ENCODE results near the gene AGTRAP.

The AGTRAP gene

DNA sequence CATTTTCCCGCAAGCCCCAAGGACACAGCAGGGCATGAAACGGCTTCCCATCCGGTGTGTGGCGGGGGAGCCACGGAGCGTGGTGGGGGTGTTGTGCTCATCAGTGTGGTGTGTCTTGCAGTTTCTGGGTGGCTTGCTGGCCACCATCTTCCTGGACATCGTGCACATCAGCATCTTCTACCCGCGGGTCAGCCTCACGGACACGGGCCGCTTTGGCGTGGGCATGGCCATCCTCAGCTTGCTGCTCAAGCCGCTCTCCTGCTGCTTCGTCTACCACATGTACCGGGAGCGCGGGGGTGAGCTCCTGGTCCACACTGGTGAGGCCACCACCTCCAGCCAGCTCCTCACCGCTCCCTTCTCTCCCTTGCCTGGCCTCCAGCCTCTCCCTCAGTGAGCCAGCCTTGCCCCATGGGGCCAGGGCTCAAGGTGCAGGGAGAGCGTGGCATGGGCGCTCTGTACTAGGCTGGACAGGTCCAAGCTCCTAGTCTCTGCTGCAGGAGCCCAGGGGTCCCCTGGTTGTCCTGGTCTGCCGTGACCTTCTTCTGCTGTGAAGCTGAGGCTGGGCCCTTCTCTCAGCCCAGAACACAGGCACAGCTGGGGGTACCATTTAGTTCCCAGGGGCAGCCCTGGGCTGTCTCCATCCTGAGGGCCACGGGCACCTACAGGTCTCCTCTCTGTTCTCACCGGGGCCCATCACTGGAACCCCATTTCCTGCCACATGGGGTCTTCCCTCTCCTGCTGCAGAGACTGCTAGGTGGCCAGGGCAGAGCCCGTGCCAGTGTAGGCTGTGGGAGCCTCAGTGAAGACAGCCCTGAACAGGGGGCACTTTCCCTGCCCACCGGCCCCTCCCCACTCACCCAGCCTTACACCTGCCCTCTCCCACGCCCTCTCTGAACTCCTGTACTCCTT lies 12.6 kb downstream of the AGTRAP start:
- H3K4me3 ChIP-seq (ENCODE audit: control insufficient read depth, low read depth, low read length) = no peak overlapping the region
- TF ChIP-seq, protein P1, sequence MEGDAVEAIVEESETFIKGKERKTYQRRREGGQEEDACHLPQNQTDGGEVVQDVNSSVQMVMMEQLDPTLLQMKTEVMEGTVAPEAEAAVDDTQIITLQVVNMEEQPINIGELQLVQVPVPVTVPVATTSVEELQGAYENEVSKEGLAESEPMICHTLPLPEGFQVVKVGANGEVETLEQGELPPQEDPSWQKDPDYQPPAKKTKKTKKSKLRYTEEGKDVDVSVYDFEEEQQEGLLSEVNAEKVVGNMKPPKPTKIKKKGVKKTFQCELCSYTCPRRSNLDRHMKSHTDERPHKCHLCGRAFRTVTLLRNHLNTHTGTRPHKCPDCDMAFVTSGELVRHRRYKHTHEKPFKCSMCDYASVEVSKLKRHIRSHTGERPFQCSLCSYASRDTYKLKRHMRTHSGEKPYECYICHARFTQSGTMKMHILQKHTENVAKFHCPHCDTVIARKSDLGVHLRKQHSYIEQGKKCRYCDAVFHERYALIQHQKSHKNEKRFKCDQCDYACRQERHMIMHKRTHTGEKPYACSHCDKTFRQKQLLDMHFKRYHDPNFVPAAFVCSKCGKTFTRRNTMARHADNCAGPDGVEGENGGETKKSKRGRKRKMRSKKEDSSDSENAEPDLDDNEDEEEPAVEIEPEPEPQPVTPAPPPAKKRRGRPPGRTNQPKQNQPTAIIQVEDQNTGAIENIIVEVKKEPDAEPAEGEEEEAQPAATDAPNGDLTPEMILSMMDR (IDR thresholded peaks at IDR 0.05; ENCODE audit: control insufficient read depth, insufficient read depth, low read depth, low read length, missing control alignments) = no peak
- DNase-seq (ENCODE audit: low read depth) = no peak

DNA sequence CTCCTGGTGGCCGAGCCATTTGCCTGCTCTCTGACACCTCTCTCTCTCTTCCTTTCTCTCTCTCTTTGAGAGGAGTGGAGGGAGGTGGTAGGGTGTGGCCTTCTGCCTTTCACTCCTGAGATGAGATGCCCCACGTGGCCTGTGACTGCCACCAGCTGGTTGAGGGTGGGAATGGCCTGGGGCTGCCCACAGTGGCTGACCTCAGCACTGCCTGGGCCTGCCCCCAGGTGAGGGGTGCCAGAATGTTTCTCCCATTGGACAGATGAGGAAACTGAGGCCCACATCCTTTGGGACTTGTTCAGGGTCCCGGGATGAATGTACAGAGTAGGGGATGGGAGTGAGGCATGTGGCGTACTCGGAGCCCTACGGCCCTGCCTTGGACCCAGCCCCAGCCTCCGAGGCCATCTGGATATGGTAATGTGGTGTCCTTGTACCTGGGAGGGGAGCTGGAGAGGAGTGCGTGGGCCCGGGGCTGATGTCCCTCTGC lies 13.3 kb downstream of the AGTRAP start:
- no peak for DNase-seq (ENCODE audit: low read depth)
- TF ChIP-seq, protein P1 (IDR thresholded peaks at IDR 0.05; ENCODE audit: control insufficient read depth, insufficient read depth, low read depth, low read length, missing control alignments) = peak; percentile 54

DNA sequence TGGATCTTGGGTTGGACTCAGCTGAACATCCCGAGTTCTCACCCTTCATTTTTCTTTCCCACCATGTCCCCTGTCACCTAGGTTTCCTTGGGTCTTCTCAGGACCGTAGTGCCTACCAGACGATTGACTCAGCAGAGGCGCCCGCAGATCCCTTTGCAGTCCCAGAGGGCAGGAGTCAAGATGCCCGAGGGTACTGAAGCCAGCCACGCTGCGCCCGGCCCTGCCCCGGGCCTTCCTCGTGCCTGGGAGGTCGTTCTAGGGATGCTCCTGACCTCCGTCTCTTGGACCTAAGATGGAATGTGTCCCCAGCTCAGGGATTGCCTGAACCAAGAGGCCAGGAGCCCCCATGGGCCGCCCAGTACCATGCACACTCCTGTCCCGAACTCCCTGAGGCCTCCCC lies 14.1 kb downstream of the AGTRAP start:
- no peak for DNase-seq (ENCODE audit: low read depth)
- no peak overlapping the region for H3K4me3 ChIP-seq (ENCODE audit: control insufficient read depth, low read depth, low read length)
- TF ChIP-seq, protein P1 (IDR thresholded peaks at IDR 0.05; ENCODE audit: control insufficient read depth, insufficient read depth, low read depth, low read length, missing control alignments) = no peak

More for the DNA sequence above, 13.3 kb downstream of the AGTRAP start:
- no peak overlapping the region for H3K4me3 ChIP-seq (ENCODE audit: control insufficient read depth, low read depth, low read length)

DNA sequence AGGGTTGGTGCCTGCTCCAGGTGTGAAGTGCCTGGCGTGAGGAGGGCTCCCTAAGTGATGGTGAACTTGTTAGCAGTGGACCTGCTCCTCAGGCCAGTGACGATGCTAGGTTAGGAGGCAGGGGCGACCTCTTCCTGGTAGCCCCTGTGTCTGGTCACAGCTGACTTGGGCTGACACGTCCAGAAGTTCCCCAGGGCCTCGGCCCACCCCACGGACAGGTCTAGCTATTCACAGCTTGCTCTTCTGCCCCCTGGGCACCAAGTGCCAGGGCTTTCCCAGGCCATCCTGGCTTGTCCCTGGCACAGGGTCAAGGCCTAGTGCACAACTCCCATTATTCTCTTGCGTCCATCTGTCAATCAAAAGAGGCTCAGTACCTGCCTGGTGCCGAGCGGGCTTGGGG lies 15.2 kb downstream of the AGTRAP start:
- DNase-seq (ENCODE audit: low read depth) = no peak
- TF ChIP-seq, protein P1 (IDR thresholded peaks at IDR 0.05; ENCODE audit: control insufficient read depth, insufficient read depth, low read depth, low read length, missing control alignments) = no peak
- H3K4me3 ChIP-seq (ENCODE audit: control insufficient read depth, low read depth, low read length) = no peak overlapping the region

DNA sequence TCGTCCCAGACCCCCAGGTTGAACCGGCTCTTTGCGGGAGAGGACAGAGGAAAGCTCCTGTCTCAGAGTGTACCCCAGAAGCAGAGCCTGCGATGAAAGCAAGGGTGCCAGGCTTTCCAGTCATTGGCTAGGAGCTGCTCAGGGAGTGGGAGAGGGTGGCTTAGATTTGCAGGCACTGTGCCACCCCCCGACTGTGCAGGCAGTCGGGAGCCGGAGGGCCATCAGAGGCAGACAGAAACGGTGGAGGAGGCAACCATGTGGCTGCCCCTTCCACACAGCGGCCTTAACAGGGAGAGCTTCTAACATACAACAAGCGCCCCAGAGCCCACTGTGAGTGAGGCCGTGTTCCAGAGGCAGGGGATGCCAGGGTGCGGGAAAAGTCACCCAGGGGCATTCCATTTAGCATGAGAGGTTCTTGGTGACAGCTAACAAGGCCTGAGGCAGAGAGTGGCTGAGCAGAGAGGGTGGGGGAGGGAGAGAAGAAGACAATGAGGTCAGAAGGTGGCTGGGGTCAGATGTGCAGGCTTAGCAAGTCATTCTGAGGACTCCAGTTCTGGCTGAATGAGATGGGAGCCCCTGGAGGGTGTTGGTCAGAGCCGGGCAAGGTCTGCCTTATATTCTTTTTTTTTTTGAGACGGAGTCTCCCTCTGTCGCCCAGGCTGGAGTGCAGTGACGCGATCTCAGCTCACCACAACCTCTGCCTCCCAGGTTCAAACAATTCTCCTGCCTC lies 16.6 kb downstream of the AGTRAP start:
- no peak overlapping the region for H3K4me3 ChIP-seq (ENCODE audit: control insufficient read depth, low read depth, low read length)
- DNase-seq (ENCODE audit: low read depth) = no peak
- TF ChIP-seq, protein P1 (IDR thresholded peaks at IDR 0.05; ENCODE audit: control insufficient read depth, insufficient read depth, low read depth, low read length, missing control alignments) = no peak

DNA sequence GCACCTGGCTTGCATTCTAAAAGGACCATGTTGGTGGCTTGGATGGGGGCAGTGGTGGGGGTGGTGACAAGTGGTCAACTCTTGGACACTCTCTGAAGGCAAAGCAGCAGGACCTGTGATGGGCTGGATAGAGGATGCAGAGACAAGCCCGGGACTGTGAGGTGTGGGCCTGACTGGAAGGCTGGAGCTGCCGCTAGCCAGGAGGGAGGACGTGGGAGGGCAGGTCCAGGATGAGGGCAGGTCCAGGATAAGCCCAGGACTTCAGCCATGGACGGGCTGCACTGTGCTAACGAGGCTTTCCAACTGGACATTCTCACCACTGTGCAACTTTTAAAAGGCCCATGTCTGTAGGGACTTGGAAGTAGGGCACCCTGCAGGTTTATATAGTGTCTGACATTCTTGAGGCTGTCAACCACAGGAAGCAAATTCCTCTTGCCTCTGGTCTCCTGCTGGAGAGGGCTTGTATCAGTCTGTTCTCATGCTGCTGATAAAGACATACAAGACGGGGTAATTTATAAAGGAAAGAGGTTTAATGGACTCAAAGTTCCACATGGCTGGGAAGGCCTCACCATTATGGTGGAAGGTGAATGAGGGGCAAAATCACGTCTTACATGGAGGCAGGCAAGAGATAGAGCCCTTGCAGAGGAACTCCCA lies 17.7 kb downstream of the AGTRAP start:
- TF ChIP-seq, protein P1 (IDR thresholded peaks at IDR 0.05; ENCODE audit: control insufficient read depth, insufficient read depth, low read depth, low read length, missing control alignments) = no peak
- no peak for DNase-seq (ENCODE audit: low read depth)
- no peak overlapping the region for H3K4me3 ChIP-seq (ENCODE audit: control insufficient read depth, low read depth, low read length)

All from AG09309 (cell line).